ENCODE measurements around the gene KIR3DL2.
"Not testable (repeated sequence)": the region's sequence is repeated elsewhere in the genome, so short reads cannot be mapped to it uniquely, and the experiment has no call there.

Gene KIR3DL2

DNA sequence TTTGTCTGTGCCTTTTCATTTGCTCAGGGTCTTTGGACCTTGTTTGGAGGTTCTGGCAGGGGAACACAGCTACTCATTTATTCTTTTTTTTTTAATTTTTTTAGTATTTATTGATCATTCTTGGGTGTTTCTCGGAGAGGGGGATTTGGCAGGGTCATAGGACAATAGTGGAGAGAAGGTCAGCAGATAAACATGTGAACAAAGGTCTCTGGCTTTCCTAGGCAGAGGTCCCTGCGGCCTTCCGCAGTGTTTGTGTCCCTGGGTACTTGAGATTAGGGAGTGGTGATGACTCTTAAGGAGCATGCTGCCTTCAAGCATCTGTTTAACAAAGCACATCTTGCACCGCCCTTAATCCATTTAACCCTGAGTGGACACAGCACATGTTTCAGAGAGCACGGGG, 57.7 kb downstream of the KIR3DL2 start:
- H3K4me1 ChIP-seq (ENCODE audit: control insufficient read depth in 2 of 2, insufficient read depth in 2 of 2, low read length in 2 of 2); H3K36me3 ChIP-seq (ENCODE audit: control insufficient read depth in 2 of 2, insufficient read depth in 2 of 2, low read length in 2 of 2): not testable (repeated sequence)

More for the DNA sequence above, 57.7 kb downstream of the KIR3DL2 start:
- not testable (repeated sequence) for H3K9me3 ChIP-seq (ENCODE audit: control insufficient read depth in 2 of 2, low read length in 2 of 2); H3K27ac ChIP-seq (ENCODE audit: low read depth in 2 of 2, low read length in 2 of 2); H3K4me3 ChIP-seq (ENCODE audit: low read length in 2 of 2); H3K27me3 ChIP-seq (ENCODE audit: control insufficient read depth in 2 of 2, insufficient read depth in 2 of 2, low read length in 2 of 2); H3K9ac ChIP-seq (ENCODE audit: low read depth in 1 of 2, low read length in 2 of 2)
